ENCODE data around the gene SMIM14. TPM values are rescaled to one million over a fixed set of nuclear protein-coding genes. Genes with fewer than 3 reads are reported as not detected.
"Not testable (repeated sequence)": the region's sequence is repeated elsewhere in the genome, so short reads cannot be mapped to it uniquely, and the experiment has no call there.

SMIM14 gene
- total RNA-seq, 1 donor from 2014 or later, result 3.3 TPM

DNA sequence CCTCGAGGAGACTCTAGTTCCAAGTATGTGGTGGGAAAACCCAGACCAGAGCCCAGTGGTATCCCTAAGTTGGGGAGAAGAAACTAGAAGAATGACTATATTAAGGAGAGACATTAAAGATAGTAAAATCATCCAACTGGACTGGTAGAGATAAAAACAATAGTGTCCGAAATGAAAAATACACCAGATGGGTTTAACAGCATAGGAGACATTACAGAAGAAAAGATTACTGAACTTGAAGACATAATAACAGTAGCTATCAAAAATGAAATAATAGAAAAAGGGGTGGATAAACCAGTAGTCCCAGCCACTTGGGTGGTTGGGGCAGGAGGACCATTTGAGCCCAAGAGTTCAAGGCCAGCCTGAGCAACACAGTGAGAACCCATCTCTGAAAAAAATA is 31.9 kb downstream of the SMIM14 start:
- intact Hi-C loops (cut with micrococcal nuclease), result no loop called here

DNA sequence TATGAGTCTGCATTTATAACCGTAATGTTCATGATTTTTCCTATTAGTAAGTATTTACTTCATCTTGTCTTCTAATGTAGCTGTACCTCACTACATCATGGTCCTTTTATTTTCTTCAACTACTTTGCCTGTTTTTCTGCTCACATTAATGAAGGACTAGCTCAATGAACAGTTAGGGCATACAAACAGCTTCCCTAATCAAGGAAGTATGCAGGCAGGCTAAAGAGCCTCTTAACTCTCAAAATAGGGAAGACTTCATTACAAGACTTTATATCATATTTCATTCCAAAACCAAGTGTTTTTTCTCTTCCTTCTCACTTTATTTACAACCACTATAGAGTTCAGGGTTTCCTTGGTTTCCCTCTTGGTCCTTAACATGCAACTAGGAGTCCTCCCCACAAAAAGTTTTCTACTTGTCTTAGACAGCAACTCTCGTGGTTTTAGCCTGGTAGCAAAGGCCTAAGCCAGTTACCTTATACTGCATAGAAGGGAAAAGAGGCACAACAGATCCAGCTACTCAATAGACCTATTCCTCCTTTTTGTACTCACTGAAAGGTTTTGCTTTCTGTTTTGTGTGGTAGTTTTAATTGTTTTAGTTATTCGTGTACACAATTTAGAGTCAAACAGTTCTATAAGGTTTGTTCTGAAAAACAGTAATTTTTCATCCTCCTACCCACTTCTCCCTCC is 40.8 kb downstream of the SMIM14 start:
- intact Hi-C loops (cut with micrococcal nuclease), result no loop called here

DNA sequence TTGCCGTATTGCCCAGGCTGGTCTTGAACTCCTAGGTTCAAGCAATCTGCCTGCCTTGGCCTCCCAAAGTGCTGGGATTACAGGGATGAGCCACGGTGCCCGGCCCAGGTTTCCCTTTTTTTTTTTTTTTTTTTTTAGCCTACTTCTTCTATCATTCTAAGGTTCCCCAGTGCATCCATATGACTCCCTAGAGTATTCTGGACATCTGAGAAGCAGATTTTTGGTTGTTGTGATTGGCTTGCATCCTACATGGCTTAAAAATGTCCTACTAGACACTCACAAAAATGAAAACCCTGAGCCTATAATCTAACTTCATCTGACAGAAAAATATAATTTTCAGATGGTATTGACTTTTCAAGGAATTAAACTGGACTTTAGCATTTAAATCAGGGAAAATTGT is 41.7 kb downstream of the SMIM14 start:
- intact Hi-C loops (cut with micrococcal nuclease), result no loop called here

DNA sequence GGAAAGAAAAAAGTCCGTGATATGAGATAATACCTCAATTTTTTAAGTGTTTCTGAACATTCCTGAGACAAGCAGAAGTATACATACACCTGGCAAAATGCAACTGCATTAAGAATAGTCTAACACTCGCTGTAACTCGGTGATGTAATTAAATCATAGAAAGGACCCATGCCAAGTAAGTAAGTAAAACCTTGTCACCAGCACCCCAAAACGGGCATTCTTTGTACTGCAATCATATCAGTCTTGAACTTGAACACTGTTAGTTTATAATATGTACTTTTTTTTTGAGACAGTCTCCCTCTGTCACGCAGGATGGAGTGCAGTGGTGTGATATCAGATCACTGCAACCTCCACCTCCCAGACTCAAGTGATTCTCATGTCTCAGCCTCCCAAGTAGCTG is 47.4 kb downstream of the SMIM14 start:
- intact Hi-C loops (cut with micrococcal nuclease), result no loop called here

DNA sequence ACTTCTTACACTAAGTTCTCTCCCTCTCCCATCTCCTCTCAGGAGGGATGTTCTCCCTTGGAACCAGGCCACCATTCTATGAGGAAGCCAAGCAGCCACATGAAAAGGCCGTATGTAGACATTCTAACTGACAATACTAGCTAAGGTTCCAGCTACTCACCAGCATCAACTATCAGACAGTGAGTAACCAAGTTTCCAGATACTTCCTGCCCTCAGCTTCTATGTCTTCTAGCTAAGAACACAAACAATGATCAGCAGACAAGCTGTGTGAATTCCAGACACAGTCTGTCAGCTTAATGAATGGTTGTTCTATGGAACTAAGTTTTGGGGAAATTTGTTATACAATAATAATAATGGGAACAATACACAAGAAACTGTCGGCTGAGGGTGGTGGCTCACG is 50.8 kb downstream of the SMIM14 start:
- intact Hi-C loops (cut with micrococcal nuclease), result no loop called here

DNA sequence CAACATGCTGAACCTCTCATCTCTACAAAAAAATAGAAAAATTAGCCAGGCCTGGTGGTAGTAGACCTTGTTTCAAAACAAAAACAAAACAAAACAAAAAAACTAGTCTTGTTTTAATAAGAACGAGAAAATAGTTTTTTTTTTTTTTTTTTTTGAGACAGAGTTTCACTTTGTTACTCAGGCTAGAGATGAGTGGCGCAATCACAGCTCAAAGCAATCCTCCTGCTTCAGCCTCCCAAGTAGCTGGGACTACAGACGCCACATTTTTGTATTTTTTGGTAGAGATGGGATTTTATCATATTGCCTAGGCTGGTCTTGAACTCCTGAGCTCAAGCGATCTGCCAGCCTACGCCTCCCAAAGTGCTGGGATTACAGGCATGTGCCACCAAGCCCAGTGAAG is 63.7 kb downstream of the SMIM14 start:
- intact Hi-C loops (cut with micrococcal nuclease), result loop anchor here (10.0 kb wide), 1 partner anchor 520 kb away; no protein-coding TSS in a partner anchor

DNA sequence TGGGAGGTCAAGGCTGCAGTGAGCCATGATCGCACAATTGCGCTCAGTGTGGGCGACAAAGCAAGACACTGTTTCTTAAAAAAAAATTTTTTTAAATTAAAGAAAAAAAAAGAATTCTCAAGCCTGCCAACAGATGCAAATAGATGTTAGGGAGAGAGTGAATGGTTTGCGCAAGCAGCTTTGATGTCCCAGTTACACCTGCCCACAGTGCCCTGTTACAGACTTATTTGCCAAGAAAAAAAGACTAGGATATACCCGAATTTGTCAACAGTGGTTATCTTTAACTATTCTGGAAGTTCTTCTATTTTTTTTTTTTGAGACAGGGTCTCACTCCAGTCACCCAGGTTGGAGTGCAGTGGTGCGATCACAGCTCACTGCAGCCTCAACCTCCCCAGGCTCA is 67.2 kb downstream of the SMIM14 start:
- intact Hi-C loops (cut with micrococcal nuclease), result loop anchor here (10.0 kb wide), 1 partner anchor 523 kb away; no protein-coding TSS in a partner anchor

DNA sequence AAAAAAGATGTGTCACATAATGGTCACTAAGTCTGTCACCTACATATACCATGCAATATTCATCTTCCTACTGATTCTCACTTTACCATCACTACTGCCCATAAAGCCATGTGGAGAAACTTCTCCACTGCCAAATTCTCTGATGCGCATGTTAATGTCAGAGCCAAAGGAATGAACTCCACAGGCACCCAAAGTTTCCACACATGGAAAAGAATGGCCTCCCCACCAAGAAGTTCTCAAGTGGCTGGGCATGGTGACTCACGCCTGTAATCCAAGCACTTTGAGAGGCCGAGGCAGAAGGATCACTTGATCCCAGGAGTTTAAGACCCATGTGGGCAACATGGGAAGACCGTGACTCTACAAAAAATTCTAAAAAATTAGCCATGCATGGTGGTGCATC is 67.6 kb downstream of the SMIM14 start:
- intact Hi-C loops (cut with micrococcal nuclease), result loop anchor here (10.0 kb wide), 1 partner anchor 524 kb away; no protein-coding TSS in a partner anchor

DNA sequence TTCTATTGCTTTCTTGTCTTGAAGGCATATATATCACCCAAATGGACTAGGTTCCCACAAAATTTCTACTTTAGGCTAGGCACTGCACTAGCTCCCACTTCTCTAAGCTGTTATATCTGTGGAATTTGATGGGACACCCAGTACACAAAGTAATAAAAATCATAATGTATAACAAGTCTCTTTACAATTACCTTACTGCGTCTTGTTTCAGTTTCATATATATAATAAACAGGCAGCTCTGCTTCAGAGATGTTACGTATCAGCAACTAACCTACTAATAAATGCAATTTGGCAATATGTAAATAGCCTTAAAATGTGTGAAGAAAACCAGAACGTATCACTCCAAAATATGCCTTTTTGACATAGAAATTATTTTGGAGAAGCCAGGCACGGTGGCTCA is 69.5 kb downstream of the SMIM14 start:
- intact Hi-C loops (cut with micrococcal nuclease), result no loop called here

DNA sequence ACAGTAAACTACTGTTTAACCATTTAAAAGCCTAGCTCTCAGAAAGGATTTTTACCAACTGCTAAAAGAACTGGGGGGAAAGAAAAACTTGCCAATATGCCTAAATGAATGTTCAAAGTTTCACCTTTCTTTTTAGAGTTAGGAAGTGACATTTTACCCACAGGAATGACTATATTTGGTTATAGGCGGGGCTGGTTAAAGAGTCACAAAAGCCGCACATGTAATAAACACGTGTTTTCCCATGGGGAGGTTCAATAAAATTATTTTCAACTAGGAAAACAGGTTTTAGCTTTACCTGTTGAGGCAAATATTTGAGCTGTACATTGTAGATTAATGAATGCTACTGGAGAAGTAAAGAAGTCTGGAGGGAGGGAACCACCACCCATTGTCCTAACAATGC is 69.9 kb downstream of the SMIM14 start:
- intact Hi-C loops (cut with micrococcal nuclease), result no loop called here

DNA sequence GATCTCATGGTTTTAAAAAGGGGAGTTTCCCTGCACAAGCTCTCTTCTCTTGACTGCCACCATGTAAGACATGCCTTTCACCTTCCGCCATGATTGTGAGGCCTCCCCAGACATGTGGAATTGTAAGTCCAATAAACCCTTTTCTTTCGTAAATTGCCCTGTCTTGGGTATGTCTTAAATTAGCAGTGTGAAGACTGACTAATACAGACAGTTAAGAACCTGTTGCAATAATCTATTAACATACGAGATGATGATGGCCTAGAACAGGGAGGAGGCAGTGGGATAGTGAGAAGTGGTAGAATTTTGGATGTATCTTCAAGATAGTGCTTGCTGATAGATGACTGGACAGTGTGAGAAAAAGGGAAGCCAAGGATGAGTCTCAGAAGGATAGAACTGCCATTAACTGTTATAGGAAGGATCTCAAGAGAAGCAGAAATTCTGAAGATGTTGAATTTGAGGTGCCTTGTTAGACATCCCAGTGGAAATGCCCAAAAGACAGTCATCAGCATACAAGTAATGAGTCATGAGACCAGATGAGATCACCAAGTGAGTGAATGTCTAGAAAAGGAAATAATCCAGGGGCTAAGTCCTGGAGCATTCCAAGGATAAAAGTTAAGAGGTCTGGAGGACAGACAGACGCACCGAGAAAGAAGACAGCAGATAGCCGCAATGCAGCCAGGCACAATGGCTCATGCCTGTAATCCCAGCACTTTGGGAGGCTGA is 72.6 kb downstream of the SMIM14 start:
- intact Hi-C loops (cut with micrococcal nuclease), result no loop called here

DNA sequence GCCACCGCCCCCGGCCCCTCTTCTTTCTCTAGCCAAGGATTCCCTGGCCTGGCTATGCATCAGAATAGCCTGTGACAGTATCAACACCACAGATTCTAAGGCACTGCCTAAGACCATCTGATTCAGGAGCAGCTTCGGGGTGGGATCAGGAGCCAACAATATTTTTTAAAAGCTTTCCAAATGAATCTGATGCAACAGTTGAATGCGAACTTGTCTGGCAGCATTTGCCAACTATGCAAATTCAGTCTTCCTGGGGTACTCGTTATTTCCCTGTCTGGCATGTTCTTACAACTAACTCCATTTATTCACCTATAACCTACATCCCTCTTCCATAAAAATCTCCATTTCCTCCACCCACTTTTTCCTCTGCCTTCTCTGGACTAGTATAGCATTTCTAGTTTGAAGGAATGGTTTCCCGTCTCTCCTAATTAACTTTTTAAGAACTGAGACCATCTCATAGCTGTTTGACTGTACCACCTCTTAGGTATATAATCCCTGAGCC is 75.3 kb downstream of the SMIM14 start:
- intact Hi-C loops (cut with micrococcal nuclease), result no loop called here

DNA sequence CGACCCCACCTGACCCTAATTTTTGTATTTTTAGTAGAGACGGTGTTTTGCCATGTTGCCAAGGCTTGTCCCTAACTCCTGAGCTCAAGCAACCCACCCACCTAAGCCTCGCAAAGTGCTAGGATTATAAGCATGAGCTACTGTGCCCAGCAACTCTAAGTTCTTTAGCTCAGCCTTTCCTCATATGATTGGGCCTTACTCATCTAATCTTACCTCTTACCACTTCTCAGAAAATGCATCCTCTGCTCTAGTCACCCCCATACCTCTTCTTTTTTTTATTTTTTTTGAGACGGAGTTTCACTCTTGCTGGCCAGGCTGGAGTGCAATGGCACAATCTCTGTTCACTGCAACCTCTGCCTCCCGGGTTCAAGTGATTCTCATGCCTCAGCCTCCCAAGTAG is 75.9 kb downstream of the SMIM14 start:
- intact Hi-C loops (cut with micrococcal nuclease), result no loop called here

DNA sequence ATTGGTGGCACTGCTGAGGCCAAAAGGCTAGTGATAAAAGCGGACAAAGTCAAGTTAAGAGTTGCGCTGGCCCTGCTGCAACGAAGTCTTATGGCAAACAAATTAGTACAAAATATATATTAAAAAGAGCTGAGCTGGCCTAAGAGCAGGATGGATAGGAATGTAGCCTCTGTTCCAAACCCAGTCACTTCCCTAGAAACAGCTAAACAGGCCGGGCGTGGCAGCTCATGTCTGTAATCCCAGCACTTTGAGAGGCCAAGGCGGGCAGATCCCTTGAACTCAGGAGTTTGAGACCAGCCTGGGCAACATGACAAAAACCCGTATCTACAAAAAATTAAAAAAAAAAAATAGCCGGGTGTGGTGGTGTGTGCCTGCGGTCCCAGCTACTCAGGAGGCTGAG is 79.0 kb downstream of the SMIM14 start:
- intact Hi-C loops (cut with micrococcal nuclease), result no loop called here

DNA sequence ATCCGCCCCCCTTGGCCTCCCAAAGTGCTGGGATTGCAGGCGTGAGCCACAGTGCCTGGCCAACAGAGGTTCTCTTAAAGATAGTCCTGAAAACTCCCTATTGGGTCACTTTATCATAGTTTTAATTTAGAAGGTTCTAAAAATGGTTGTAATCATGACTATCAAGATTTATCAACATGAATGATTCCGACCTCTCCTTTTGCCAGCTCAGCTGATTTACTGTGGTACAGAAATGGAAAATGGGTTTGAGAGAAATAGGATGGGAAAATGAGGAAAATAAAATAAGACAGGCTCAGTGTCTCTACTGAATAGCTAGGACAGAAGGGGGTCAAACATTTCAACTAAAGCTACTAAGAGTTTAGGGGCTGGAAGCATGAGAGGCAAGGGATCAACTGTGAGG is 83.2 kb downstream of the SMIM14 start:
- intact Hi-C loops (cut with micrococcal nuclease), result no loop called here

DNA sequence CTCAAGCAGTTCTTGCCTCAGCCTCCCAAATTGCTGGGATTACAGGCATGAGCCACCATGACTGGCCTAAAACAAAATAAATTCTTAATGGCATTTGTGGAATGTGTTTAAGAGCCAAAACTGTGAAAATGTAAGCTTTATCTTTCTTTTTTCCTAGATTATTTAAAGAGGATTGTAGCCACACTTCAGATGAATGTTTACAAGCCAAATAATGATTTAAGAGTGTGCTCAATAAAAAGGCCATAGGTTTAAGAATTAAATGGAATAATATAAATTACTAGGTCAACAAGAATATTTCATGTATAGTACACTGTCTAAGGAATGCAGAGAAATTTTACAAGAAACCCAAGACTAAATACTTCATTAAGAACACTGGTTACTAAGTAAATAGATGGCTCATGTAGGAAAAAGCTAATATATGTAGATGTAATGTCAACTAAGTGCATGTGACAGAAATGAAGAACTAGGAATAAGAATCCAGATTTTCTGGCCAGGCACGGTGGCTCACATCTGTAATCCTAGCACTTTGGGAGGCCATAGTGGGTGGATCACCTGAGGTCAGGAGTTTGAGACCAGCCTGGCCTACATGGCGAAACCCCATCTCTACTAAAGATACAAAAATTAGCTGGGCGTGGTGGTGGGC is 90.1 kb downstream of the SMIM14 start:
- intact Hi-C loops (cut with micrococcal nuclease), result no loop called here

DNA sequence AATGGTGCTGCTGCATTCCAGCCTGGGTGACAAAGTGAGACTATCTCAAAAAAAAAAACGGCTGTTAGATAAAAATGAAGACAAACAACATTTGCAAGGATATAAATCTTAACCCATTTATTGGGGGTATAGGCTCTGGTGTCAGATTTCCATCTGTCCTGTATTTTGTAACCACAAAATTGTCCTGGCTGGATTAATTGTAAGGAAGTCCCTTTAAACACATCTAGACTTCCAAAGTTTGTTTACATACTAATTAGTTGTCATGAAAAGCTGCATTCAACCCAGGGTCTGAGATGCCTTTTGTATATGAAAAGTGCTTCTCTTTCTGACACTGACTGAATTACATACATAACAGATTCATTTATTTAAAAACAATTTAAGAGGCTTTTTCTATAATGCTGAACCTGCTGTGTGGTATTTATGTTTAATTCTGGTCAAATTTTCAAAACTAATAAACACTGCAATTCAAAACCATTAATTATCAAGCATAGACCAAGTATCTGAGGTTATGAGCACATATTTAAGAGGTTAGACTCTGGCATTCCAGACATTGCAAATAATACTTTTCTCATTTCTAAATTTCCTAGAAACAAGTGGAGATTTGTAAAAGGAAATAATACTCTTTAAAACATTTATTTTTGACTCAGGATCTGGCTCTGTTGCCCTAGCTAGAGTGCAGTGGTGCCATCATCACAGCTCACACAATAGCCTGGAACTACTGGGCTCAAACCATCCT is 93.9 kb downstream of the SMIM14 start:
- intact Hi-C loops (cut with micrococcal nuclease), result no loop called here

DNA sequence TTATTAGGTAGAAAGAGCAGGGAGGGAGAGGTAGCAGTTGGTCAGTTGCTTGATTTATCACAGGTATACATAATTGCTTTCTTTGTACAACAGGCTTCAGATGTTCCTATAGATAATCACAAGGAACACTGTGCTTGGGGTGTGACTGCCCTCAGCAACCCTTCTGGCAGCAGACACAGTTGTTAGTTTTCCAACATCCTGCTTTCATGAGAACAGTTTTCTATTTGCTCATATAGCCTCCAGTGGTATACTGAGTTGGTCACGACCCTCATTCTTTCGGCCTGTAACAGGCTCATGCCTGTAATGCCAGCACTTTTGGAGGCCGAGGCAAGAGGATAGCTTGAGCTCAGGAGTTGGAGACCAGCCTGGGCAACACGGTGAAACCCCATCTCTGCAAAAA is 94.6 kb downstream of the SMIM14 start:
- intact Hi-C loops (cut with micrococcal nuclease), result not testable (repeated sequence)

DNA sequence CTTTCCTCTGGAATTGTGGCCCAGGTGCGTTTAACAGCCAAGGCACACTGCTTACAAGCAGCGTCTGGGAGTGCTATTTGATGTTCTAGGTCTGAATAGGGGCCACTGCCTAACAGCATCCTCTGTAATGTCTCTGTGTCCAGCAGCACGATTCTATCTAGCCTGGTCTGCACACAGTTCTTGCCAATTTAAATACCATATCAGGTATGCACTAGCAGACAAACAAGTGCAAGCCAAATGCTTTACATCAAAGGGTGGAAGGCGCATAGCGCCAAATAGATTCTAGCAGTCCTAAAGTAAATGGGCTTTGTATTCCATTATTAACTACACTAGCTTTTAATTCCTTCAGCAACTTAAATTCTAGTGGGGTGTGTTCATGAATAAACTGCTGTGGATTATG is 95.6 kb downstream of the SMIM14 start:
- intact Hi-C loops (cut with micrococcal nuclease), result no loop called here

DNA sequence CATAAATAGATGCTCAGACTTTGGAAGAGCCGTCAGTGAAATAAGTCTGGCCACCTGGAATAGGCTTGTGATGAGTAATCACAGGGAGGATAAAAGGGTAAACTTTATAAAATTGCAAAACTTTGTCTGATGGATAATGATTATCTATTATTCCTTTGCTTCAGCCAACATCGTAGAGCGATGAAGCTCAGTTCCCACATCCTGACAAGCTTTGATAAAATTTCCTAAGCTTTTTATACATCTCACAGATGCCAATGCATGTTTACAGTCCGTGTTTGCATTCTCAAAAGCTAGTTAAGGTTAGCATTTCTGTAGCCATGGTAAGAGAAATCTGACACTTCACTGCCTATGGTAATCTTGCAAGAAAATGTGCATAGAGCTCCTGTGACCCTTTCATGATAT is 96.1 kb downstream of the SMIM14 start:
- intact Hi-C loops (cut with micrococcal nuclease), result no loop called here

DNA sequence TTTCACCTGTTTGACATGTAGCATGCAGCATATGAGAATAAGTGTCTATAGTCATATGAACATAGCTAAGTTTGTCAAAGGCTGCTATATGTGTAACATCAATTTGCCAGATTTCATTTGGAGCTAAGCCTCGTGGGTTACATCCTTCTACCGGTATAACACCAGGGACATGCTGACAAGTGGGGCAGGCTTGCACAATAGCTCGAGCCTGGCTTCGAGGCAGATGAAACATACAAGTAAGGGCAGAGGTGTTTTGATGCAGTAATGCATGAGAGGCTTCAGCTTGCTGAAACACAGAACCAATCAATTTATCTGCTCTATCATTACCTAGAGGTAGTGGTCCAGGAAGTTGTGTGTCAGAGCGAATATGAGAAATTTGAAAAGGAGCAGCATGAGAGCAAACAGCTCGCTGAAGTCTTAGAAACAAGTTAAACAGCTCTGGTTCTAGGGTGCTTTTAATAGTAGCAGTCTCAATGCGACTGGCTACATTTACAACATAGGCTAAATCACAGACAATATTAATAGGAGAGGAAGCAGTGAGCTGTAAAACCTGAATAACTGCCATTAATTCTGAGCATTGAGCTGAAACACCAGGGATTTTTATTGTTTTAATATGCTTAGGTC is 96.6 kb downstream of the SMIM14 start:
- intact Hi-C loops (cut with micrococcal nuclease), result no loop called here
